ENCODE results near the gene MYRIP. TPM values are rescaled to one million over a fixed set of nuclear protein-coding genes. Genes with fewer than 3 reads are reported as not detected.

MYRIP gene
- total and polyA plus RNA-seq, 2 of the 4 experiments (the other 2 are of a cell fraction) = not detected

- Histone ChIP-seq H3K18ac (ENCODE audit: low read depth, low read length) (no peak overlapping the region), H2BK15ac (ENCODE audit: low read depth, low read length) (no peak overlapping the region), H2AK9ac (replicated peaks; ENCODE audit: low read depth, low read length, poor library complexity) (no peak overlapping the region), H3K9ac (ENCODE audit: low read depth, low read length) (no peak overlapping the region), H4K5ac (ENCODE audit: low read depth, low read length) (no peak overlapping the region), H3K4me3 (ENCODE audit: insufficient read depth, low read depth, low read length) (no peak overlapping the region), H3K23ac (ENCODE audit: low read depth, low read length) (no peak overlapping the region), H2BK120ac (ENCODE audit: low read depth, low read length) (no peak overlapping the region), H2AFZ (replicated peaks; ENCODE audit: low read length, poor library complexity) (no peak overlapping the region), H3K4me1 (ENCODE audit: control insufficient read depth, insufficient read depth, low read length) (no peaks in the 10 kb centered on the region), H4K91ac (ENCODE audit: insufficient read depth, low read depth, low read length) (no peak overlapping the region), H3K4ac (ENCODE audit: low read depth, low read length) (no peak overlapping the region), H3K27ac (ENCODE audit: insufficient read depth, low read length) (no peak overlapping the region), H3K14ac (replicated peaks; ENCODE audit: low read depth, low read length) (no peak overlapping the region), H3K56ac (ENCODE audit: extremely low read depth, insufficient read depth, low read length) (no peak overlapping the region), H3K9me3 (ENCODE audit: control insufficient read depth, insufficient read depth, low read length) (no peaks in the 10 kb centered on the region), H3K4me2 (ENCODE audit: low read depth, low read length) (no peak overlapping the region), H2BK20ac (ENCODE audit: low read depth, low read length) (no peak overlapping the region), H3K9me1 (ENCODE audit: insufficient read depth, low read length) (no peaks in the 10 kb centered on the region), H3K27me3 (ENCODE audit: control insufficient read depth, insufficient read depth, low read length) (no peaks in the 10 kb centered on the region), H2AK5ac (ENCODE audit: low read depth, low read length) (no peak overlapping the region), H4K20me1 (ENCODE audit: insufficient read depth, low read length) (no peaks in the 10 kb centered on the region), H3K79me1 (ENCODE audit: low read depth in 1 of 2, low read length in 2 of 2) (no peaks in the 10 kb centered on the region), H4K8ac (ENCODE audit: low read depth in 2 of 2, low read length in 2 of 2) (no peak overlapping the region), H2BK5ac (ENCODE audit: low read depth, low read length, poor library complexity, severe bottlenecking) (no peak overlapping the region), H3K36me3 (ENCODE audit: control insufficient read depth, insufficient read depth, low read length) (no peaks in the 10 kb centered on the region)
- ATAC-seq (ENCODE audit: low read depth) (no peak), DNase-seq (no peak)
- no peak for TF ChIP-seq CHD1 (IDR thresholded peaks at IDR 0.05; ENCODE audit: low read depth, low read length)
- TF ChIP-seq MXI1 (IDR thresholded peaks at IDR 0.05; ENCODE audit: borderline replicate concordance, low read depth, low read length) = no peak
- TF ChIP-seq CEBPB (IDR thresholded peaks at IDR 0.05; ENCODE audit: low read depth, low read length) = no peak
- CTCF ChIA-PET = no interaction called here
- dilution Hi-C loops (cut with HindIII; ENCODE audit: low sequenced_read_pairs, unreplicated experiment) (no loop called here), in situ Hi-C loops (cut with MboI; ENCODE audit: low sequenced_read_pairs) (no loop called here), intact Hi-C loops (cut with micrococcal nuclease) (no loop called here)
- BruUV-seq (replicated peaks) = no TSS peak
- 33% methylated on average over 1 of the region's 4 CpGs; no CpG with 5 or more reads in 1 of the 2 experiments for WGBS, 2 experiments (ENCODE audit: extremely low coverage in 2 of 2, insufficient read length in 1 of 2)
- POLR2A ChIA-PET (ENCODE audit: unreplicated experiment) = no interaction called here
Measured at GRCh38 chr3:40223856-40224255, 414.4 kb downstream of the MYRIP start.
